EL (cell line): ENCODE measurements around the gene KTN1.

Experiments
- DNase-seq: peaks from one replicate; pipeline ENCODE4 v3.0.0-alpha.2; 2016

Gene KTN1

GRCh38 chr14:55579724-55580469 lies at the start of gene KTN1:
KTN1 (plus strand) TSS chr14:55580207; CDS start chr14:55612049, 31,842 bp downstream.
- DNase-seq = peak; percentile 84

- DNase-seq = no peak
These were observed 49.5 kb upstream of the KTN1 start for GRCh38 chr14:55530464-55530863.

GRCh38 chr14:55532645-55533344 lies 47.2 kb upstream of the KTN1 start:
- DNase-seq = no peak

GRCh38 chr14:55533960-55534359 lies 46.0 kb upstream of the KTN1 start:
- no peak for DNase-seq

- DNase-seq = no peak
These were observed 44.3 kb upstream of the KTN1 start for GRCh38 chr14:55535516-55536203.

GRCh38 chr14:55536204-55536708 lies 43.8 kb upstream of the KTN1 start:
- DNase-seq = no peak

GRCh38 chr14:55537782-55538181 lies 42.2 kb upstream of the KTN1 start:
- DNase-seq = no peak

GRCh38 chr14:55539975-55540374 lies 40.0 kb upstream of the KTN1 start:
- no peak for DNase-seq

GRCh38 chr14:55540847-55541773 lies 38.9 kb upstream of the KTN1 start:
- DNase-seq = no peak

- DNase-seq = no peak
These were observed 34.2 kb upstream of the KTN1 start for GRCh38 chr14:55545779-55546178.

- DNase-seq = no peak
These were observed 33.7 kb upstream of the KTN1 start for GRCh38 chr14:55546212-55546874.

GRCh38 chr14:55547650-55548315 lies 32.2 kb upstream of the KTN1 start:
- no peak for DNase-seq

GRCh38 chr14:55553791-55554190 lies 26.2 kb upstream of the KTN1 start:
- DNase-seq = peak; percentile 5

GRCh38 chr14:55556929-55557623 lies 22.9 kb upstream of the KTN1 start:
- DNase-seq = peak; percentile 90

- DNase-seq = no peak
These were observed 17.9 kb upstream of the KTN1 start for GRCh38 chr14:55562135-55562534.

GRCh38 chr14:55568618-55569017 lies 11.4 kb upstream of the KTN1 start:
- DNase-seq = no peak

- DNase-seq = no peak
These were observed 8.7 kb upstream of the KTN1 start for GRCh38 chr14:55571125-55571889.

- DNase-seq = no peak
These were observed 7.4 kb upstream of the KTN1 start for GRCh38 chr14:55572578-55572977.

- no peak for DNase-seq
These were observed 5.0 kb upstream of the KTN1 start for GRCh38 chr14:55574988-55575387.

GRCh38 chr14:55577229-55577628 lies 2.8 kb upstream of the KTN1 start:
- DNase-seq = no peak
